CD4-positive, alpha-beta T cell treated with Interleukin-17A for 4 hours (primary cell): ENCODE results near the gene CA10.

Source experiments
- DNase-seq: peaks from one replicate; pipeline ENCODE4 v3.0.0-alpha.2; 2020; ENCODE audit warnings: mixed read lengths

The CA10 gene

DNA sequence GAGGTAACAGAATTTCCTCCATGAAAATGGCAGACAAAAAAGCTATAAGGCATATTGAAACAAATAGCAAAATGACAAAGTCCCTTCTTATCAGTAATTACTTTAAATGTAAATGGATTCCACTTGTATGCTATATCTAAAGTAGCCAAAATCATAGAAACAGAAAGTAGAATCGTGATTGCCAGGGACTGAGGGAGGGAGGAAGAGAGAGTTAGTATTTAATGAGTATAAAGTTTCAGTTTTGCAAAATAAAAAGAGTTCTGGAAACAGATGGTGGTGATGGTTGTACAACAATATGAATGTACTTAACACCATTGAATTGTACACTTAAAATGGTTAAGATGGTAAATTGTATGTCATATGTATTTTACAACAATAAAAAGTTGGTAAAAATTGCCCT, 407.4 kb downstream of the CA10 start:
- no peak for DNase-seq

DNA sequence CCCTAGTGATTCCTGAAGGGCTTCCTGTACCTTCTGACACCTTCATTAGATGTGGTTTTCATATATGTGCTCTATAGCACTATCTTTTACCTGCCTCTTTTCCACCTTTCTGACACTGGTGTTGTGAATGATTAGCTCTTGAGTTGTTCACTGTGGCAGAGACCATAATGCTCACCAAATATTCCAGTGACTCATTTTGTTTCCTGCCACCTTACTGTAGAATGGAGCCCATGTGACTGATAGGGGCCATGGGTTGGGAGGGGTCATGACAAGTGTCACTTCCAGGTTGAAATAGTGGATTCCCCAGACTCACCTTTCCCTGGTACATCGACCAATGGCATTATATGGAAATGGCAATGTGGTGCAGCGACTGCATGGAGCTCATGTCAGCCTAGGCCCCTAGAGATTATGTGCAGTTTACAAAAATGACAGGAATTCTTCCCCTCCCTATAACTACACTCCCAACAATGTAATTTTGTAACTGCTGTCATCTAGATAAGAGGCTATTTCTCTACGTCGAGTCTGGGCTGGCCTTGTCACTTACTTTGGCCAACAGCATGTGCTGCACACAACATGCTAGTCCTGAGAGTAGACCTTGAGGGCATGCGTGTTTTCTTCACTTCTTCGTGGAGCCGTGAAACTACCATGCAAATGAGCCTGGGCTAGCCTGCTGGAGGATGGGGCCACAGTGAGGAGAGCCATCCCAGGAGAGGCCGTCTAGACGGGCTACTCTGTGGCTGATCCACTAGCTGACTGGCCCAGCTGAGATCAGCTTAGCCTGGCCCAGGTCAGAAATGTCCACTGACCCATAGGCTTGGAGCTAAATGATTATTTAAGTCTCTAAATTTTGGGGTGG, 409.5 kb downstream of the CA10 start:
- DNase-seq: no peak

DNA sequence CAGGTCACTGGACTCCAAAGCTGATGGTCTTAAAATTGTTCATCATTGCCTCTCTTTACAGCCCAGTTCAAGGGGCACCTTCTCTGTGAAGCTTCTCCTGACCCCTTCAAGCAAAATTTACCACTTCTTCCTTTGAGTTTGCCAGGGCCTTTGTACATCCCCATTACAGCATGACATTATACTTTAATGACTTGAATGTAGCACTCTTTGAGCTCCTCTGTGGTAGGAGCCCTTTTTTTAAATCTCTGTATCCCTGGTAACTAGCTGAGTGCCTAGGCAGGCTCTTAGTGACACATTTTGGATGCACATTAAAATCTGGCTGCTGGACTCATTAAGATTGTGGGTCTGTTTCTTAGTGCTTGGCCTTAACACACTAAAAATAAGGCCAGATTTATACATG, 412.1 kb downstream of the CA10 start:
- no peak for DNase-seq

DNA sequence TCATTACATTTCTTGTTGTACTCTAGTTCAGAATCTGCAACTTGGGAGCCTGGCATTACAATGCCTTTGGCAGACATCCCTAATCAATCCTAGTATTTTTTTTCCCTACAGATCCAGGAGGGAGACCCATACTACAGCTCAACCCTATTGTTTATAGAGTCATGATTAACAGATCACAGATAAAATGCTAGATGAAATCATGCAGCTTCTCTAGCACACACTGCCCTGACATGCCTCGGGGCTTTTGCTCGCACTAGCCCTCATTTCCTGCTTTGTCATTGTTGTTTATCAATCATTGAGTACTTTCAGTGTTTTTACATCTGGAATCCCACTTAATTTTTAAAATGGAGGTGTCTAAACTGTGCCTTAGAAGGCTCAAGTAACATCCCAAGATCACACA, 412.5 kb downstream of the CA10 start:
- DNase-seq: no peak

DNA sequence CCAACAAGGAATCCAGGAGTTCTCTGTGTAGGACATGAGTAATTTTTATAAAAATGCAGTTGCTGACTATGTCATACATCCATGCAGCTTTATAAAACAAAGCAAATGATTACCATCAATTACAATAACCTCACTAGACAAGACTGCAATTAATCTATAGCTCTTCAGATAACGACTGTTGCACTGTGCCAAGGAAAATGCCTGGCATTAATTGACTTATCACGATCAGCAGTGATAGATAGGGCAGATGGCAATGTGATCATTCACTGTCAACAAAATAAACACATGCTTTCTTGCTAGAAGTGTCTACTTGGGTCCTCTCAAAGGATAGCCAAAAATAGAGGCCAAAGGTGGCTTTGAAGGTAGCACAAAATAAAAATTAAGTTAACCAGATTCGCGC, 415.0 kb downstream of the CA10 start:
- no peak for DNase-seq

DNA sequence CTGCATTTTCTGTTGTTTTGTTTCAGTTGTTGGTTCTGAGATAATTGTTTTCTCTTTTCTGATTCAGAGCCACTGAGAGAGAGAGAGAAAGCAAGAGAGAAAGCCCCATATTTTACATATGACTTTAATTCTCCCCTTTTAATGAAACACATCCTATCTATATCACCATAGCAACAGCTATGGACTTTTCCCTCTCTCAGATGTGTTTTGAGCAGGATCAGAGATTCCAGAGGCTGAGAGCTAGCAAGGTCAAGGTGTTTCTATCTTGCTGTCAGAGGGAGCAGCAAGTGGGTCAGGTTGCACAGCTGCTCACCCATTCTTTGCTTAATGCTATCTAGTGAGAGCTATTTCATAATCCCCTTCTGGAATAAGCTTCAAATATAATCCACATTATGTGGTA, 415.9 kb downstream of the CA10 start:
- no peak for DNase-seq

DNA sequence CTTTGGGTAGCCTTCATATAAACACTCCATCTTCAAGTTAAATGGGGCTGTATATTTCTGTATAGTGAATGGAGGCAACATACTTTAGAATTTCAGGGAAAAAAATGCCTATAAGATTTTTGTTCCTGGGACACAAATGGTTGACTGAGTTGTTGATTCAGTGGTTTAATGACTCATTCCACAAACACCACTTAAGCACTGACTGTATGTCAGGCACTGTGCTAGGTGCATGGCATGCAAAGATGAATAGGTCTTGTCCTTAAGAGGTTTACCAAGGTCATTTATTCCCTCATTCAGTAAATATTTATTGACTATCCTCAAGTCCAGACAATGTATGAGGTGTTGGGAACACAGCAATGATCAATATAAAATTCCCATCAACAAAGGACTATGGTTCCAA, 417.1 kb downstream of the CA10 start:
- no peak for DNase-seq

DNA sequence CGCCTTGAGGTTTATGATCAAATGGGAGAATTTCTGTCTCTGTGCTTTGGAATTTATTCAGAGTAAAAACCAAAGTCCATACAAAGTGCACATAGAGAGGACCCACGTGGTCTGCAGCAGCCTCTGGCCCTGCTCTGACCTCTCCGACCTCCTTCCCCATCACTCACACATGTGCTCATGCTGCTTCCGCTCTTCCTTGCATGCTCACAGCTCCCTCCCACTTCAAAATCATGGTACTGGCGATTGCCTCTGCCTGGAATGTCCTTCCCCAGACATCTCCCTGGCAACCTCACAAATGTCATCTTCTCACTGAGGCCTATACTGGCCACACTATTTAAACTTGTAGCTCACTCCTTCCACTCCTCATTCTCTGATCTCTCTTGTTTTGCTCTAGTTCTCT, 418.0 kb downstream of the CA10 start:
- DNase-seq: no peak

DNA sequence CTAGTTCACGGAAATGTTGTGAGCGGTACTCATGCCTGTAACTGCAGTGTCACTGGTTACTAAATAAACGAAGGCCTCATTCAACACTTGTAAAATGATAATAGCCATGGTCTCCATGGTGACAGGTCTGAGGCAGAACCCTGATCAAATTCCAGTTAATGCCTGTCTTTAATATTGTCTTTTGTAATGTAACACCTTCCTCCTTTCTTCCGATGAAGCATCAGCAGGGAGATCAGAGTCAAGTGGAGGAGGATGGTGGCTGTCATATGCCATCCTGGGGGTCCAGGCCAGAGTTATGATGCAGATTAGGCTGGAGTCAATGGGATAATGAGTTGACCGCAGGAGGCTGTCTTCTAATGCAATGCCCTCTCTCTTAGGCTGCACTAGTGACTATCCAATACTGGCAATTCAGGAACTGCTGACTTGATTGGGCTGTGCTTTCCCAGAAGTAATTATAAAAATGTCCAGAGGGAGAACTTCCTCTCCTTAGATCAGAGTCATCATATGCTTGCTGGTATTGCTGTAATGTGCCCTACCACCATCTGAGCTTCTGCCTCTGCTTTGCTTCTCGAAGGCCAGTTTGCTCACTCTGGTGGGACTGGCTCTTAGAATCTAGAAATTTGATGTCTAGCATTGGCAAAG, 419.1 kb downstream of the CA10 start:
- no peak for DNase-seq

DNA sequence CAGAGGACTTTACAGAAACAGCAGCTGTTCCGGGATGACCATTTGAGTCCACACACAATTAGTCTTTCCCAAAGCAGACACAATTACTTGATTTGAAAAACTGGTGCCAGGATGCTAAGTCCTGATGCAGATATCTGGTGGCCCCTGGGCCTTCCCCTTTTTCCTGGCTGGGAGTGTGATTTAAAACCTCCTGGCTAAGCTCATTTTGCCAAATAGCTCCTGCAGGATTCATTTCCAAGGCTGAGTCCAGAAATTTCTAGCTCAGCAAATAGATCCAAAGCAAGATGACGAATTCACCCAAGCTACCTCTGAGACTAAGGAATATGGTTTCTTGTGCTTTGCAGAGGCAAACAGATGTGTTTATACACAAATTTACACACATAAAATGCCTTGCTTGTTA, 422.2 kb downstream of the CA10 start:
- DNase-seq: no peak

DNA sequence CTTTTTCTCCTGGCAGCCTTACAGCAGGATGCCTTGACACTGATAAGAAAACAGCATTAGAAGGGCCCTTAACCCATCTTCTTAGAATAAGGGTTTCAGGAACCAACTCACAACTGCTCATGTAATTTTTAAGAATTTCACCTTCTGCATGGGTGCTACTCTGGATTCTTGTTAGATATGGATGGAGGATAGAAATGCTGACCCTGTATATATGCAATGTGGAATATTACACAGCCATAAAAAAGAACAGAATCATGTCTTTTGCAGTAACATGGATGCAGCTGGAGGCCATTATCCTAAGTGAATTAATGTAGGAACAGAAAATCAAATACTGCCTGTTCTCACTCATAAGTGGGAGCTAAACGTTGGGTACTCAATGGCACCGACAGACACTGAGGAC, 423.5 kb downstream of the CA10 start:
- no peak for DNase-seq

DNA sequence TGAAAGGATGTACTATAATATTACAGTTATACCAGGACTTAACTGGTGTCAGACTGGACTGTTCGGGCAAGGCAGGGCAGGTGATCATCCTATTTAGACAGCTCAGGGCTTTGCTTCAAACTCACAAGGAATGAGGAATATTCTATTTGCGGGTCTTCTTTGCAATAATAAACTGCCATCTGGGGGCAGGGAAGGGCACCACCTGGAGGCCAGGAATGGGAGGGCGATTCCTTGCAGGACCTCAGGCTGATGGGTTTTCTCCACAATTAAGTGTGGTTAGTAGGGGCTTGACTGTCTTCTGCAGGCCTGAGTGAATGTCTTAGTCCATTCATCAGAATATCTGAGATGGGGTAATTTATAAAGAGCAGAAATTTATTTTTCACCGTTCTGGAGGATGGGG, 424.1 kb downstream of the CA10 start:
- peak; percentile 9 for DNase-seq

DNA sequence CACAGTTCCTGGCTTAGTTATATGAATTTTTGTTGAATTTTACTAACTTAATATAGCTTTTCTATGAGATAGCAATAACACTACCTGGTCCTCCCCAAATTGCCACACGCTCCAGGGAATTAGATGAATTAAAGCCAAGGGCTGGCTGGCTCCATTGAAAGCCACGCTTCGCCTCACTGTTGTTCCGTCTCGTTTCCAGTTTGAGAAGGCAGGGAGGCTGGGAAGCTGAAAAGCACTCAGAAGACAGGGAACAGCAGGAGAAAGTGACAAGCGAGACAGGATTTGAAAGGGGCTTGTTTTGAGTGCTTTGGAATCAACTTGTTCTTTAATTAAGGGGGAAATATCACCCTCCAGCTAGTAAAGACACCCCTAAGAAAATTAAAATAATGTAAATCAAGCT, 425.3 kb downstream of the CA10 start:
- DNase-seq: no peak

DNA sequence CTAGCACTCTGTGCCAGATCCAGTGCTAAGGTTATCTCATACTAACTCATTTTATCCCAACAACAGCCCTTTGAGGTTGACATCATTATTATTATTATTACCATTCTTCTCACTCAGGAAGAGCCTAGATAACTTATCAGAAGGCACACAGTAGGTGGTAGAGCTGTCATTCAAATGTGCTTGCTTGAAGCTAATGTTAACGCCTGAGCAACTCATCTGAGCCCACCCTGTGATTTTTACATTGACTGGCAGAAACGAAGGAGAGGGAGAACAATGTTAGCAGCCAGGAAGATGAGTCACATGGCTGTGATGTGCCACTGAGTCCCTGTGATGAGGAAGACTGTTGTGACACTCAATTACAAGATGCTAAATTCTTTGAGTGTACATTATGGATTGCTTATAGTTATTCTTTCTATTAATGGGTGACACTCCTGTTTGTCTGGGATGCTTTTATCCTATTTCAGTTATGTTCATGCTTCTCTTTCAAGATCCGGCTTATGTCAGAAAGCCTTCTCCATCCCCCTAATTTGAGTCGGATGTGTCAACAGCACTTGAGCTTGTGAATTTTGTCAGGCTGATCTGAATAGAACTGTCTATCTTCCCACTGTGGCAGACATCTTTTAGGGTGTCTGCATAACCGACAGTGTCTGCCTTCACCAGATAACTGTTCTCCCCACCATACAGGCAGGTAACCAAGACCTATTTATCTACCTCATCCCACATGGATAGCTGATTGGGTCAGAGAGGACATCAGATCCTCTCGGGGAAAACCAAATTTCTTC, 426.4 kb downstream of the CA10 start:
- no peak for DNase-seq

DNA sequence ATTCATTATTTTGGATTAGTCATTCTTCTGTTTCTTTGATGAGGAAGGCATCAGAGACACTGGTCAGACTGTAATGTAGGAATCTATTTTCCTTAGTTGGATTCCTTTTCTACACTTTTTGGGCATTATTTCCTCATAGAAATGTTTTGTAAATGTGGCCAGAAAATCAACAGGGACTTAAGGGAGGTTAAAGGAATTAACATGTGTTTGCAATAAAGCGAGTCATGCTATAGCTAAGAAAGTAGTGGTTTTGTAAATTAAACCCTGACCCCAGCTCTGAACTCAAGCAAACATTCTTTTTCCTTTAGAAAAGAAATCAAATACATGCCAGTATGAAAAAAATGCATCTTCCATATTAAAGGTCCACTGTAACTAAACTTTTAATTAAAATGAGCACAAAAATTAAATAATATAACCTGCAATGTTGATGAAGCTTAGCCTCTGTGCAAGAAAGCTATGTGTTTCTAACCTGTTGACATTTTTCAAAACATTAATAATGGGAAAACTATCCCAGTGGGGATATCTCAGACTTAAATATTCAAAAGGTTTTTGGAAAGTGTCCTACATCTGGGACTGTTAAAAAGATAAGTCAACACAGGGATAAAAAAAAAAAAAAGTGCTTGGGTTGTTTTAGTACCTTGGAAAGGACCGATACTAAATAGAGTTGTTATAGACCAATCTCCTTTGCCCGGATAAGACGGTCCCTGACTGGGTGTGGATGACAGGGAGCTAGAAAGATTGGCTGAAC, 428.0 kb downstream of the CA10 start:
- no peak for DNase-seq

DNA sequence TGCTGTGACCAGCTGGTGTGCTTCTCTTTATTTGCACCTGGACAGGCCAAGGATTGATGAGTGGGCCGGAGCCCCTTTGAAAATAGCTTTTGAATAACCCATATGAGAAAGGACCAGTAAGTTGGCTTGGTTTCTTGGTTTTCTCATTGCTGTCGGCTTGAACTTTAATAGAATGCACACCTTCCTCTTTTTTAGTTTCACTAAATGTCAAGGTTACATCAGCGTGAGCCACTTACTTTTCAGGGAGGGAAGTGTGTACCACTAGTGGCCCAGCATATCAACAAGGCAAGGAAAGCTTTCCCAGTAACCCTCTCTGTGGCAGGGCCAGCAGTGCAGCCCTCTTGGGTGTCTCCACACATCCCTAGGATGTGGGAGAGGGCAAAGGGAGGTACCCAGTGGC, 433.3 kb downstream of the CA10 start:
- DNase-seq: no peak

DNA sequence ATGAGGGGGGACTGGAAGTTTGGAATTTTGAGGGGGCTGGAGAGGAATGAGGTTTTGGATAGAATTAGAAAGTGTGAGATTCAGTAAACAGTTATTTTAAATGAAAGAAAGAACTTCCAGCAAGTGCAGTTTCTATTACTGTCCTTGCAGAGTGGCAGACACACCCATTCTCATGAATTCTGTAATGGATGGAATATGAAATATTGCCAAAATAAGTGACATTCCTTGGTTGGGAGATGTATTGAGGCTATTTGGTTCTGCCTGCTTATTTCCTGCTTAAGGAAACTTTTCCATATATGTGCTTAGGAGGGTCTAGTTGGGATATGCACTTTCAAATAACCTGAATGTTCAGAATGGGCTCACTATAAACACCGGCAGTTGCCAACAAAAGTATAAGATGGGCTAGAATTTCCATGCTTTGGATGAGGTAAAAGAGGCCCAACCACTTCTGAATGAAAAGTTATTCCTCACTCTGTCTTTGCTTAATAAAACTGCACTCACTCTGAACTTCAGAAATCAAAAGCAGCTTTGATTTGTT, 434.4 kb downstream of the CA10 start:
- DNase-seq: no peak

DNA sequence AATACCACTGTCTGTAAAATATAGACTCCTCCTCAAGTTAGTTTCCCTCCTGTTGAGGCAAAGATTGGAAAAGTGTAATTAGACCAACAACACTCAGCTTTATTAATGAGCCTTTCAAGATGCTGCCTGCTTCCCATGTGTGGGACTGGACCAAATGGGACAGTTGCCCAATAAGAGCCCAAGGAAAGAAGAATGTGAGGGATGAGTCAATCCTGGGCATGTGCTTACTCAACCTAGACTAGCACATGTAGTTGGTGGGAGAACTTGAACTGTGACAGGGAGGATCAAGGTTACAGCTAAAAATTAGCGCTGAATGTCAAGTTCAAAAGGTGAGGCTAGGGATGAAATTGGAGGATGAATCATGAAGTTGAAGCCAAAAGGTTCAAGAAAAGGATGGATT, 435.5 kb downstream of the CA10 start:
- no peak for DNase-seq

DNA sequence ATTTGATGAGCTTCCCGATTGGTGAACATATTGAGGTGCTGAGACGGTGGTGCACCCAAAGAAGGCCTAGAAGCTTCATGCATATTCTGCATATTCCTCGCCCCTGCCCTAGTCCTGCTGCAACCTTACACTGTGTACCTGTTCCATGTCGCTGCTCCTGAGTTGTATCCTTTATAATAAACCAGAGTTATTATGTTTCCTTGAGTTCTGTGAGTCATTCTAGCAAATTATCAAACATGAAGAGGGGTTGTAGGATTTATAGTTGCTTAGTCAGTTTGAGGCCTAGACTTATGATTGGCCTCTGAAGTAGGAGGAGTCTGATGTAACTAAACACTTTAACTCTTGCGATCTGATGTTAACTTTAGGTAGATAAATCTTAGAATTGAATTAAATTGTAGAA, 436.8 kb downstream of the CA10 start:
- DNase-seq: no peak

DNA sequence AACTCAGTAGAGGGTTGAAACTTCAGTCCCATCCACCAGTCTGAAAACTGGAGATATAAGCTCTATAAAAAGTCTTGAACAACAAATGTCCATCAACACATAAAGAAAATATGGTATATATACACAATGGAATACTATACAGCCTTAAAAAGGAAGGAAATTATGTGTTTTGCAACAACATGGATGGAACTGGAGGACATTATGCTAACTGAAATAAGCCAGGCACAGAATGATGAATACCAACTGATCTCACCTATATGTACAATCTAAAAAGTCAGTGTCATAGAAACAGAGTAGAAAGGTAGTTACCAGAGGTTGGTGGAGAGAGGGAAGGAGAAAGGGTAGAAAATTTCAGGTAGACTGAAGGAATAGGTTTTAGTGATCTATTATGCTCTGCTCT, 438.1 kb downstream of the CA10 start:
- no peak for DNase-seq

DNA sequence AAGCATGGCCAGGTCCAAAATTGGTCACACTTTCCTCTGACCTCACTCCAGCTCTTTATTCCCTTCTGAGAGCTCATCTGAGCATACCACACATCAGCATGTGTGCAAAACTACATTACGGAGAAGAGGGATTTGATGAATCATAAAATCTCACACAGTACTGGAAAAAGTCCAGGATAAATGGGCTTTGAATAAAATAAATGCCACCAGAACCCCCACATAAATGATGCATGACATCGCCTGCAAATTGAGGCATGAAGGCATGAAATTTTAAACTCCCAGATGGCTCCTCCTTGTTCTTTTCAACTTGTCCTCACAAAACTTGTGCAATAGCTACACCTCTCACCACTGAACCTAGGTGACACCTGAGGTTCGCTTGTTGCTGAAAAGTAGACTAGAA, 439.5 kb downstream of the CA10 start:
- no peak for DNase-seq

DNA sequence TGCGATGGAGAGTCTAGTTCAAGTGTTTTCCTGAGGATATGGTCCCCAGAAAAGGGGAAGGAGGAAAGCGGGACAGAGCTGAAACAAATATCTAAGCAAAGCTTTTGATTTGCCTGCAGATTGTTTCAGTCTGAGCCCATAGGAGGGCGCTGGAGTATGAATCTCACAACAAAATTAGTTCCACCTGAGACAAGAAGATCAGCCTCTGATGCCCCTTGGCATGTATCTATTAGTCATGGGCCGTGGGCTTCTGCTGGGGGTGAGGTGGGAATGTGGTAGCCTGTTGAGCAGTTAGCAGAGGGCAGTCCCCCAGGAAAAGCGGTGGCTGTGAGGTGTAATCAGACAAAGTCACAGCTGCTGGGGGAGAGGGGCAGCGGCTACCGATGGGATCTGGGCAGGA, 446.9 kb downstream of the CA10 start:
- no peak for DNase-seq

DNA sequence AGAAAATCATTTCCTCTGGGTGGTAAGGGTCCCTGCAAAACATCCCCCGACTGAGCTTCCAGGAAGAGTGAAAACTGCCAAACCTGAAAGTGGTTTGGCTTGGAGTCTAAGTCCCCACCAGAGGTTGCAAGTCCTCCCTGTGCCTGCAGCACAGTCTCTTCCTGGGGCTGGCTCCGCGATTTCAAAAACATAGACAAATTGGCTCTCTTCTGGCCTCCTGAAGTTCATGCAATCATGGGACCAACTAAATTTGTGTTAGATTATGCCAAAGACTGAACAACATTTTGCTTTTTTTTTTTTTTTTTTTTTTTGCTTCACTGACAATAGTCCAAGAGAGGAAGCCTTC, 447.9 kb downstream of the CA10 start:
- no peak for DNase-seq
